ENCODE measurements around the gene TUBAL3.

TUBAL3 gene

GRCh38 chr10:5424751-5425150 is 20.1 kb upstream of the TUBAL3 start:
- no peak overlapping the region for H3K4me3 ChIP-seq (ENCODE audit: low read length)
- no peaks in the 10 kb centered on the region for H3K9me3 ChIP-seq (ENCODE audit: insufficient read depth, low read length)
- no peak overlapping the region for H3K9ac ChIP-seq (ENCODE audit: low read length)
- H3K27ac ChIP-seq (ENCODE audit: low read length) = no peak overlapping the region
- TF ChIP-seq EZH2phosphoT487 (IDR thresholded peaks at IDR 0.05; ENCODE audit: low read depth) = no peak
- no peak for TF ChIP-seq CTCF (IDR thresholded peaks at IDR 0.05; ENCODE audit: low read depth, low read length)
- H3K4me2 ChIP-seq (ENCODE audit: low read length) = no peak overlapping the region
- H3K36me3 ChIP-seq (replicated peaks; ENCODE audit: low read depth, low read length) = peaks cover 8% of the 10 kb centered on the region
- no peaks in the 10 kb centered on the region for H3K27me3 ChIP-seq (ENCODE audit: low read depth, low read length)
- peaks cover 57% of the 10 kb centered on the region for H3K79me2 ChIP-seq (ENCODE audit: low read length)
- no peaks in the 10 kb centered on the region for H3K4me1 ChIP-seq (ENCODE audit: low read length)
- no peak overlapping the region for H2AFZ ChIP-seq (ENCODE audit: low read depth, low read length)
- H4K20me1 ChIP-seq (ENCODE audit: insufficient read depth, low read length) = 0 out of 2 replicates have a peak, but pooled peaks cover 3% of the 10 kb centered on the region

DNA sequence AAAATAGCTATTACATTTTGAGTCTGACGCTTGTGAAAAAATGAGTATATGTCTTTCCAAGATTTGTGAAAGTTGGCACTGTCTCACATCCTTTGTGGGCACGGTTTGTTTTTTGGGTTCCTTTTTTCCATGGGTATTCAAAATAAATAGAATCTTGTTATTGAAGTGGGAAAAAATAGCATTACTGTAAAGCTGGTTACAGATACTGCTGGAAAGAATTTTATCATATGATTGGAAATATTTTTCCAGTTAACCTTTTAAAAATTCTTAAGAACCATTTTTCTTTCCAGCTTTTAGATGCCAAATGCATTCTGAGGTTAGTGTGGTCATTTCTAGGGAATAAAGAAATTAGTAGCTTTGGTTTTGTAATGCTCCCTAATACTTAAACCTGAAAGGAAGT is 19.1 kb upstream of the TUBAL3 start:
- Histone ChIP-seq H3K4me1 (ENCODE audit: low read length) (no peaks in the 10 kb centered on the region), H3K27me3 (ENCODE audit: low read depth, low read length) (no peaks in the 10 kb centered on the region), H3K27ac (ENCODE audit: low read length) (no peak overlapping the region), H3K4me2 (ENCODE audit: low read length) (no peak overlapping the region), H3K79me2 (ENCODE audit: low read length) (peaks cover 67% of the 10 kb centered on the region), H3K9me3 (ENCODE audit: insufficient read depth, low read length) (0 out of 2 replicates have a peak, but pooled peaks cover 5% of the 10 kb centered on the region), H4K20me1 (ENCODE audit: insufficient read depth, low read length) (0 out of 2 replicates have a peak, but pooled peaks cover 3% of the 10 kb centered on the region), H2AFZ (ENCODE audit: low read depth, low read length) (no peak overlapping the region), H3K36me3 (replicated peaks; ENCODE audit: low read depth, low read length) (peaks cover 8% of the 10 kb centered on the region), H3K4me3 (ENCODE audit: low read length) (no peak overlapping the region), H3K9ac (ENCODE audit: low read length) (no peak overlapping the region)
- no peak for TF ChIP-seq CTCF (IDR thresholded peaks at IDR 0.05; ENCODE audit: low read depth, low read length)
- no peak for TF ChIP-seq EZH2phosphoT487 (IDR thresholded peaks at IDR 0.05; ENCODE audit: low read depth)

GRCh38 chr10:5419466-5420094 is 15.0 kb upstream of the TUBAL3 start:
- no peak overlapping the region for H3K4me3 ChIP-seq (ENCODE audit: low read length)
- no peak overlapping the region for H3K4me2 ChIP-seq (ENCODE audit: low read length)
- no peaks in the 10 kb centered on the region for H3K4me1 ChIP-seq (ENCODE audit: low read length)
- H3K27ac ChIP-seq (ENCODE audit: low read length) = no peak overlapping the region
- no peak overlapping the region for H2AFZ ChIP-seq (ENCODE audit: low read depth, low read length)
- H4K20me1 ChIP-seq (ENCODE audit: insufficient read depth, low read length) = no peaks in the 10 kb centered on the region
- 0 out of 2 replicates have a peak, but pooled peaks cover 10% of the 10 kb centered on the region for H3K9me3 ChIP-seq (ENCODE audit: insufficient read depth, low read length)
- no peak overlapping the region for H3K9ac ChIP-seq (ENCODE audit: low read length)
- TF ChIP-seq CTCF (IDR thresholded peaks at IDR 0.05; ENCODE audit: low read depth, low read length) (no peak), EZH2phosphoT487 (IDR thresholded peaks at IDR 0.05; ENCODE audit: low read depth) (no peak)
- H3K36me3 ChIP-seq (replicated peaks; ENCODE audit: low read depth, low read length) = peaks cover 9% of the 10 kb centered on the region
- peaks cover 98% of the 10 kb centered on the region for H3K79me2 ChIP-seq (ENCODE audit: low read length)
- H3K27me3 ChIP-seq (ENCODE audit: low read depth, low read length) = no peaks in the 10 kb centered on the region

- Histone ChIP-seq H4K20me1 (ENCODE audit: insufficient read depth, low read length) (no peaks in the 10 kb centered on the region), H3K9me3 (ENCODE audit: insufficient read depth, low read length) (0 out of 2 replicates have a peak, but pooled peaks cover 10% of the 10 kb centered on the region), H3K79me2 (ENCODE audit: low read length) (peaks cover 98% of the 10 kb centered on the region), H2AFZ (ENCODE audit: low read depth, low read length) (no peak overlapping the region), H3K4me3 (ENCODE audit: low read length) (no peak overlapping the region), H3K9ac (ENCODE audit: low read length) (no peak overlapping the region), H3K4me2 (ENCODE audit: low read length) (no peak overlapping the region), H3K36me3 (replicated peaks; ENCODE audit: low read depth, low read length) (peaks cover 9% of the 10 kb centered on the region), H3K27ac (ENCODE audit: low read length) (no peak overlapping the region), H3K4me1 (ENCODE audit: low read length) (peaks cover under 1% of the 10 kb centered on the region; the same call in 1 of the 2 replicates), H3K27me3 (ENCODE audit: low read depth, low read length) (no peaks in the 10 kb centered on the region)
- TF ChIP-seq EZH2phosphoT487 (IDR thresholded peaks at IDR 0.05; ENCODE audit: low read depth) = no peak
- TF ChIP-seq CTCF (IDR thresholded peaks at IDR 0.05; ENCODE audit: low read depth, low read length) = no peak
Observed at GRCh38 chr10:5418584-5418983, 14.0 kb upstream of the TUBAL3 start.
